K562 (cell line): Measurements from ENCODE around the gene RUNX1.

ENCODE experiments used
- RBM22 ChIP-seq: fragments of 200-400 bp; formaldehyde crosslinking; IDR thresholded peaks from 2 replicates; pipeline ENCODE4 v1.6.1; 2018; ENCODE audit warnings: low read length, low read depth; ENCODE audit not compliant: poor library complexity, severe bottlenecking
- TF ChIP-seq, protein P1 (sequence below): fragments of 250-450 bp; sonication (Bioruptor Pico); IDR thresholded peaks from 2 replicates; pipeline ENCODE4 v1.6.1; 2021; ENCODE audit warnings: mild to moderate bottlenecking

DNA sequence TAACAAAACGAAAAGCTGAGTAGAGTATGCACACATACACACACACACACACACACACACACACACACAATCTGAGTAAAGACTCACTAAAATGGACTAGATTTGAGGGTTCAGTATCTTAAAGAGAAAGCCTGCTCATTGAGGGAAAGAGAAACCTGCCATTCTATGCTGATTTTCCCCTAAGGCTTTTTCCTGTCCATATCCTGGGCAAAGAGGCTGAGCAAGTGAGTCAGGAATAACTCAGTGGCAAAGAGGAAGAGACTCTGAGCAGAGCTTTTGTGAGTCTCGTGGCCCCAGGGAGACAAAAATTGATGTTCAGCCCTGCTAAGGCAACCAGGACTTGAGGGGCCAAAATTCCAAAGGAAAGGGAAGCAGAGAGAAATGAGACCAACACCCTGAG lies 37.3 kb upstream of the RUNX1 start:
- no peak for TF ChIP-seq RBM22
- TF ChIP-seq, protein P1, sequence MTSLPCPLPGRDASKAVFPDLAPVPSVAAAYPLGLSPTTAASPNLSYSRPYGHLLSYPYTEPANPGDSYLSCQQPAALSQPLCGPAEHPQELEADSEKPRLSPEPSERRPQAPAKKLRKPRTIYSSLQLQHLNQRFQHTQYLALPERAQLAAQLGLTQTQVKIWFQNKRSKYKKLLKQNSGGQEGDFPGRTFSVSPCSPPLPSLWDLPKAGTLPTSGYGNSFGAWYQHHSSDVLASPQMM (CRISPR knock-in tag) = no peak
